Tibial artery (tissue), 4 donors: Measurements from ENCODE around the gene PTPN20.

ENCODE experiments used
- DNase-seq, 2 donors: peaks; one replicate each; pipeline ENCODE4 v3.0.0-alpha.2; 2019
- H3K27ac ChIP-seq, 2 donors: fragments of 200-600 bp; sonication (generic) in 1 of 2; 1 replicate in 1 of 2; 2 replicates in 1 of 2; pipeline ENCODE4 v1.5.1; 2018 to 2019; ENCODE audit warnings: mild to moderate bottlenecking in 1 of 2
- H3K27me3 ChIP-seq, 2 donors: fragments of 200-600 bp; sonication (generic) in 1 of 2; one replicate each; pipeline versions ENCODE4 v1.5.1 to v1.6.0; 2016 to 2019
- H3K36me3 ChIP-seq, 3 donors: fragments of 200-600 bp; sonication (generic) in 2 of 3; one replicate each; pipeline ENCODE4 v1.5.1; 2016 to 2019; ENCODE audit warnings: mild to moderate bottlenecking in 2 of 3
- H3K4me1 ChIP-seq, 4 donors: fragments of 200-600 bp; sonication (generic) in 2 of 4; 1 replicate in 3 of 4; 2 replicates in 1 of 4; pipeline ENCODE4 v1.5.1; 2016 to 2019
- H3K4me3 ChIP-seq, 2 donors: fragments of 200-600 bp; sonication (generic) in 1 of 2; 1 replicate in 1 of 2; 2 replicates in 1 of 2; pipeline ENCODE4 v1.5.1; 2018 to 2019; ENCODE audit warnings: mild to moderate bottlenecking in 2 of 2
- H3K9me3 ChIP-seq, 3 donors: fragments of 200-600 bp; sonication (generic) in 1 of 3; one replicate each; pipeline ENCODE4 v1.5.1; 2016 to 2019
- CTCF ChIP-seq, 2 experiments: fragments of 200-600 bp in 1 of 2; fragments of 450-650 bp in 1 of 2; IDR thresholded peaks; one replicate each; pipeline ENCODE4 v1.5.1; 2017 to 2019; ENCODE audit warnings: antibody characterized with exemption in 2 of 2, mild to moderate bottlenecking in 1 of 2, moderate library complexity in 1 of 2
- intact Hi-C: fragments of 100-400 bp; cut with DNase I; formaldehyde crosslinking; loops from one replicate; pipeline ENCODE4 v1.15.0; 2023; ENCODE audit warnings: low total_unique reads

The PTPN20 gene

GRCh38 chr10:47048526-47048905, 137.3 kb downstream of the PTPN20 start:
- TF ChIP-seq CTCF (IDR thresholded peaks at IDR 0.05): no peak
- no peak overlapping the region for H3K4me3 ChIP-seq
- intact Hi-C loops: loop anchor here (1.0 kb wide), 1 partner anchor 263 kb away; no protein-coding TSS in a partner anchor
- H3K9me3 ChIP-seq: no peaks in the 10 kb centered on the region
- DNase-seq: peak in 1 of 2 donors; percentile 48
- no peaks in the 10 kb centered on the region for H3K36me3 ChIP-seq
- no peaks in the 10 kb centered on the region for H3K27me3 ChIP-seq
- peaks cover 0 to 39% (median 30%) of the 10 kb centered on the region in 4 donors for H3K4me1 ChIP-seq
- H3K27ac ChIP-seq: peak overlapping the region; percentile 23 to 70

GRCh38 chr10:47049056-47049851, 138.0 kb downstream of the PTPN20 start:
- intact Hi-C loops: no loop called here
- TF ChIP-seq CTCF (IDR thresholded peaks at IDR 0.05): no peak
- Histone ChIP-seq H3K27me3 (no peaks in the 10 kb centered on the region), H3K4me3 (no peak overlapping the region), H3K36me3 (no peaks in the 10 kb centered on the region), H3K9me3 (no peaks in the 10 kb centered on the region), H3K27ac (peak overlapping the region; percentile 36 to 70), H3K4me1 (peaks cover 0 to 39% (median 30%) of the 10 kb centered on the region in 4 donors)
- peak in 1 of 2 donors; percentile 64 for DNase-seq

- intact Hi-C loops: no loop called here
- Histone ChIP-seq H3K27ac (peak overlapping the region; percentile 36 to 70), H3K4me3 (no peak overlapping the region), H3K36me3 (no peaks in the 10 kb centered on the region), H3K27me3 (no peaks in the 10 kb centered on the region), H3K4me1 (peaks cover 0 to 39% (median 30%) of the 10 kb centered on the region in 4 donors), H3K9me3 (no peaks in the 10 kb centered on the region)
- no peak for DNase-seq
- no peak for TF ChIP-seq CTCF (IDR thresholded peaks at IDR 0.05)
Measured at GRCh38 chr10:47049906-47050305, 138.7 kb downstream of the PTPN20 start.

GRCh38 chr10:47050618-47051455, 139.6 kb downstream of the PTPN20 start:
- peak in 1 of 2 donors; percentile 66 for DNase-seq
- Histone ChIP-seq H3K36me3 (no peaks in the 10 kb centered on the region), H3K4me1 (peaks cover 0 to 39% (median 30%) of the 10 kb centered on the region in 4 donors), H3K4me3 (no peak overlapping the region), H3K27ac (peak overlapping the region; percentile 36 to 70), H3K9me3 (no peaks in the 10 kb centered on the region), H3K27me3 (no peaks in the 10 kb centered on the region)
- intact Hi-C loops: no loop called here
- TF ChIP-seq CTCF (IDR thresholded peaks at IDR 0.05): no peak

GRCh38 chr10:47051741-47052238, 140.6 kb downstream of the PTPN20 start:
- no peak for DNase-seq
- Histone ChIP-seq H3K4me3 (no peak overlapping the region), H3K4me1 (peaks cover 0 to 39% (median 30%) of the 10 kb centered on the region in 4 donors), H3K36me3 (no peaks in the 10 kb centered on the region), H3K9me3 (no peaks in the 10 kb centered on the region), H3K27me3 (no peaks in the 10 kb centered on the region), H3K27ac (no peak overlapping the region)
- intact Hi-C loops: no loop called here
- TF ChIP-seq CTCF (IDR thresholded peaks at IDR 0.05): no peak
